Pulmonary artery endothelial cell (primary cell): ENCODE results near the gene SVOP. TPM values are rescaled to one million over a fixed set of nuclear protein-coding genes. Genes with fewer than 3 reads are reported as not detected.

ENCODE experiments used
- DNase-seq: peaks from one replicate; pipeline ENCODE4 v3.0.0-alpha.2; 2011; ENCODE audit warnings: low read depth, low spot score
- total RNA-seq: library from RNA; depleted of rRNA; stranded (reverse); fragments of >200 nt; gene quantifications from 2 replicates; pipeline ENCODE4 v1.2.3, GENCODE V29; 2014

Gene SVOP
- total RNA-seq, 1 donor from 2014 or later: not detected

- DNase-seq: no peak
Measured at GRCh38 chr12:108935159-108935763, 85.6 kb downstream of the SVOP start.

GRCh38 chr12:108933949-108934348 lies 86.9 kb downstream of the SVOP start:
- DNase-seq: no peak

GRCh38 chr12:108930756-108931155 lies 90.1 kb downstream of the SVOP start:
- DNase-seq: no peak

GRCh38 chr12:108930155-108930554 lies 90.7 kb downstream of the SVOP start:
- DNase-seq: peak; percentile 40

GRCh38 chr12:108928695-108929094 lies 92.2 kb downstream of the SVOP start:
- DNase-seq: no peak

GRCh38 chr12:108922918-108923317 lies 98.0 kb downstream of the SVOP start:
- no peak for DNase-seq

- no peak for DNase-seq
Measured at GRCh38 chr12:108921946-108922345, 98.9 kb downstream of the SVOP start.

- DNase-seq: no peak
Measured at GRCh38 chr12:108918960-108919642, 101.8 kb downstream of the SVOP start.

- no peak for DNase-seq
Measured at GRCh38 chr12:108918206-108918605, 102.7 kb downstream of the SVOP start.

- DNase-seq: no peak
Measured at GRCh38 chr12:108916336-108916735, 104.5 kb downstream of the SVOP start.

- no peak for DNase-seq
Measured at GRCh38 chr12:108915632-108916133, 105.2 kb downstream of the SVOP start.

GRCh38 chr12:108914121-108914531 lies 106.7 kb downstream of the SVOP start:
- no peak for DNase-seq

GRCh38 chr12:108912361-108912760 lies 108.5 kb downstream of the SVOP start:
- no peak for DNase-seq

- DNase-seq: no peak
Measured at GRCh38 chr12:108911915-108912314, 109.0 kb downstream of the SVOP start.

- no peak for DNase-seq
Measured at GRCh38 chr12:108910336-108910735, 110.5 kb downstream of the SVOP start.

GRCh38 chr12:108907839-108908351 lies 113.0 kb downstream of the SVOP start:
- DNase-seq: no peak

- DNase-seq: no peak
Measured at GRCh38 chr12:108906971-108907370, 113.9 kb downstream of the SVOP start.

- no peak for DNase-seq
Measured at GRCh38 chr12:108905725-108906124, 115.1 kb downstream of the SVOP start.

GRCh38 chr12:108899145-108899544 lies 121.7 kb downstream of the SVOP start:
- no peak for DNase-seq

- no peak for DNase-seq
Measured at GRCh38 chr12:108896817-108897216, 124.1 kb downstream of the SVOP start.

- no peak for DNase-seq
Measured at GRCh38 chr12:108896336-108896735, 124.5 kb downstream of the SVOP start.

GRCh38 chr12:108895220-108895802 lies 125.6 kb downstream of the SVOP start:
- no peak for DNase-seq
